CD4-positive, alpha-beta T cell treated with Interferon gamma for 1 hour (primary cell): Measurements from ENCODE around the gene MICA.

Experiments
- DNase-seq: peaks from one replicate; pipeline ENCODE4 v3.0.0-alpha.2; 2020

The MICA gene

DNA sequence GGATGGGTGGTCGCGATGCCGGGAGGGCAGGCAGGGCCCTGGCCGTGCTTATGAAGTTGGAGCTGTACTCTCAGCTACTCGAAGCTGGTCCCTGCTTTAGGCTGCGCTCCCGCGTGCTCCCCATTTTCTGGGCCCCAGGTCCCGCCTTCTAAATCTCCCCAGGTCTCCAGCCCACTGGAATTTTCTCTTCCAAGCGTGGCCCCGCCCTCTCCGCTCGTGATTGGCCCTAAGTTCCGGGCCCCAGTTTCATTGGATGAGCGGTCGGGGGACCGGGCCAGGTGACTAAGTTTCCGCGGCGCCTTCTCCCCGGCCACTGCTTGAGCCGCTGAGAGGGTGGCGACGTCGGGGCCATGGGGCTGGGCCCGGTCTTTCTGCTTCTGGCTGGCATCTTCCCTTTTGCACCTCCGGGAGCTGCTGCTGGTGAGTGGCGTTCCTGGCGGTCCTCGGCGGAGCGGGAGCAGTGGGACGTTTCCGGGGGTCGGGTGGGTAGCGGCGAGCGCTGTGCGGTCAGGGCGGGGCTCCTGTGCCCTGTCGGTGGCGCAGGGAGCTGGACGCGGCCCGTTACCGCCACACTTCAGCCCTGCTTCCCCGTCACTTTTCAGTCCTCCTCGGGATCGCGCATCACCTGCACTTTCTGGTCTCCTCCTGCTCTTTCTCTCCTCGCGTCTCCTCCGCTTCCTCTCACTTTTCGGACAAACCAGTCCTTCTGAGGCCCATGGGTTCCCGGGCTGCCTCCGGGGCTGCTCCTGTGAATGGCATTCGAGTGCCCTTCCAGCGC lies at the start of gene MICA:
Gene MICA, plus strand, starts transcription at position 313 of the 778 bp plus-strand sequence. Its CDS starts 38 bp downstream, at position 351.
- DNase-seq, result peak; percentile 62

DNA sequence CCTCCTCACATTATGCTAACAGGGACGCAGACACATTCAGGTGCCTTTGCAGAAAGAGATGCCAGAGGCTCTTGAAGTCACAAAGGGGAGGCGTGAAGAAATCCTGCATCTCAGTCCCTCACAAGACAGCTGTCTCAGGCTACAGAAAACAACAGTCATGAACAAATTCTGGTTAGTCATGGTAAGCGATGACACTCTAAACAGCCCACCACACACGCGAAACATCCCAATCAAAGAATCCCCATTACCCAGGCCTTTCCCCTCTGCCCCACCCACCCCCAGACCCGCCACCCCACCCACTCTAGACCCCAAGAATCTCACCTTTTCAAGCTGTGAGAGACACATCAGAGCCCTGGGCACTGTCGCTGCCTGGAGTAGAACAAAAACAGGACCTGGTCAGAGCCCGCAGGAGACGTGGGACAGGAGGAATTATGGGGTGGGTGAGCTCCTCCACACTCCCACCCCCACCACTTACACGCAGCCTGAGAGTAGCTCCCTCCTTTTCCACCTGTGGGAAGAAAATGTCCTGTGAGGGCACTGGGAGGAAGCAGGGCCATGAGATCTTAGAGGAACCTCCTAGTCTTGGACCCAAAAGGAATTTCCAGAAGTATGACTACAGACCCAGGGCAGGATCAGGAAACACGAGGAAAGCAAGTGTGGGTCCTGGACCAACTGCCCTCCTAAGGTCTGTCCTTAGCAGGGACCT lies 49.1 kb upstream of the MICA start:
- peak; percentile 7 for DNase-seq

DNA sequence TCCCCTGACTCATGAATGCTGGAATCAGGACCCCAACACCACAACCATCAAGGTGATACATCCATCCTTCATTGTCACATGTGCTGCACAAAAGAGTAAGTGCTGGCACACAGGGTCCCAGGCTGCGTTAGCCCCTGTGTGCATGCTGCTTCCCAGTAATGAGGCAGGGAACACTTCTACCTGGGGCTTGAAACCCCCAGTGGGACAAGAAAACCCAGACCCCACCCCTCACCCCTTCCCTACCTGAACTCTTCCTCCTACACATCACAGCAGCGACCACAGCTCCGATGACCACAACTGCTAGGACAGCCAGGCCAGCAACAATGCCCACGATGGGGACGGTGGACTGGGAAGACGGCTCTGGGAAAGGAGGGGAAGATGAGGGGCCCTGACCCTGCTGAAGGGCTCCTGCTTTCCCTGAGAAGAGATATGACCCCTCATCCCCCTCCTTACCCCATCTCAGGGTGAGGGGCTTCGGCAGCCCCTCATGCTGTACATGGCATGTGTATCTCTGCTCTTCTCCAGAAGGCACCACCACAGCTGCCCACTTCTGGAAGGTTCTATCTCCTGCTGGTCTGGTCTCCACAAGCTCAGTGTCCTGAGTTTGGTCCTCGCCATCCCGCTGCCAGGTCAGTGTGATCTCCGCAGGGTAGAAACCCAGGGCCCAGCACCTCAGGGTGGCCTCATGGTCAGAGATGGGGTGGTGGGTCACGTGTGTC lies 48.4 kb upstream of the MICA start:
- peak; percentile 9 for DNase-seq

DNA sequence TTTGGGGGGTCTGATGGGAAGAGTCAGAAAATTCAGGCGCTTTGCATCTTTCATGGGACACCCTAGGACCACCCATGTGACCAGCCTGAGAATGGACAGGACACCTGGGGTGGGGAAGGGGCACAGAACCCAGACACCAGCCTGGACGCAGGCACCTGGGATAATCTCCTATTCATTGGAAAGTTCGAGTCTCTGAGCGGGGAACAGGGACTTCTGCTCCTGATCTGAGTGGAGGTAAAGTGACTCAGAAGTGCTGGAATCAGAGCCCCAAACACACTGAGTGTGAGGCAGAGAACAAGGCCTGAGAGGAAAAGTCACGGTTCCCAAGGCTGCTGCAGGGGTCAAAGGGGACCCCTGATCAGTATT lies 47.8 kb upstream of the MICA start:
- peak; percentile 10 for DNase-seq

DNA sequence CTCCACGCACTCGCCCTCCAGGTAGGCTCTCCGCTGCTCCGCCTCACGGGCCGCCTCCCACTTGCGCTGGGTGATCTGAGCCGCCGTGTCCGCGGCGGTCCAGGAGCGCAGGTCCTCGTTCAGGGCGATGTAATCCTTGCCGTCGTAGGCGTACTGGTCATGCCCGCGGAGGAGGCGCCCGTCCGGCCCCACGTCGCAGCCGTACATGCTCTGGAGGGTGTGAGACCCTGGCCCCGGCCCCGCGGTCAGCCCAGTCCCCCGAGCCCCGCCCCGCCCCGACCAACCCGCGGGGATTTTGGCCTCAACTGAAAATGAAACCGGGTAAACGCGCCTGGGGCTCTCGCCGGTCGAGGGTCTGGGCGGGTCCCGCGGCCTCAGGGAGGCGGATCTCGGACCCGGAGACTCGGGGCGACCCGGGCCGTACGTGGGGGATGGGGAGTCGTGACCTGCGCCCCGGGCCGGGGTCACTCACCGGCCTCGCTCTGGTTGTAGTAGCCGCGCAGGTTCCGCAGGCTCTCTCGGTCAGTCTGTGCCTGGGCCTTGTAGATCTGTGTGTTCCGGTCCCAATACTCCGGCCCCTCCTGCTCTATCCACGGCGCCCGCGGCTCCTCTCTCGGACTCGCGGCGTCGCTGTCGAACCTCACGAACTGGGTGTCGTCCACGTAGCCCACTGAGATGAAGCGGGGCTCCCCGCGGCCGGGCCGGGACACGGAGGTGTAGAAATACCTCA lies 47.0 kb upstream of the MICA start:
- peak; percentile 44 for DNase-seq

DNA sequence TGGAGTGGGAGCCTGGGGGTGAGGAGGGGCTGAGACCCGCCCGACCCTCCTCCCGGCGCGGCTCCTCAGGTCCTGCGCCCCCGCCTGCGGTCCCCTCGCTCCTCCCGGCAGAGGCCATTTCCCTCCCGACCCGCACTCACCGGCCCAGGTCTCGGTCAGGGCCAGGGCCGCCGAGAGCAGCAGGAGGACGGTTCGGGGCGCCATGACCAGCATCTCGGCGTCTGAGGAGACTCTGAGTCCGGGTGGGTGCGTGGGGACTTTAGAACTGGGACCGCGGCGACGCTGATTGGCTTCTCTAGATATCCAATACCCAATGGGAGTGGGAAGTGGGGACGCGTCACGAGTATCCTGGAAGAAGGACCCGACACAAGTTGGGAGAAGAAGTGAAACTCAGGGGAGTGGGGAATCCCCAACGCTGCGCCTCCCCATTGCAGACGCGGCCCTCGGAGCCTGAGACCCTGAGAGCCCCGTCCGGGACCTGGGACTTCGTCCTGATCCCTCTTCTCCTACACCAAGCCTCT lies 46.4 kb upstream of the MICA start, which contains the start of gene HLA-B:
Gene HLA-B, minus strand, starts transcription at position 234 of the 521 bp plus-strand sequence. Its CDS starts 21 bp downstream, at position 213.
- peak; percentile 95 for DNase-seq

DNA sequence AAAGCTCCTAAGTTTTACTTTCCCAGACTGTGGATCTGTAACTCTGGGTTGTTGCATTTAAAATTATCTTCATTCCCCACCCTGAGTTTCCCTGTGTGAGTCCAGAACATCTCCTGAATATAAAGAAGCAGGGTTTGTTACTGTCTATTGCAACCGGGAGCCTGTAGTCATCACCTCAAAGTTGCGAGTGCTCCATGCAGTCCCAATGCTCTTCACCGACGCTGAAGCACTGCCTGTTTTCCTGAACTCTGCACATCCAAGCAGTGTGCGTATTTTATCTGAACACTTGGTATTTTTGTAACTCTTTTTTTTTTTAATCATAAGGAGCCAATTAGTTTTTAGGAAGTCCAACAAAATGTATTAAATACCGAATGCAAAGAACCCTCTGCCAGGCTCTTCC lies 45.5 kb upstream of the MICA start:
- DNase-seq, result no peak

DNA sequence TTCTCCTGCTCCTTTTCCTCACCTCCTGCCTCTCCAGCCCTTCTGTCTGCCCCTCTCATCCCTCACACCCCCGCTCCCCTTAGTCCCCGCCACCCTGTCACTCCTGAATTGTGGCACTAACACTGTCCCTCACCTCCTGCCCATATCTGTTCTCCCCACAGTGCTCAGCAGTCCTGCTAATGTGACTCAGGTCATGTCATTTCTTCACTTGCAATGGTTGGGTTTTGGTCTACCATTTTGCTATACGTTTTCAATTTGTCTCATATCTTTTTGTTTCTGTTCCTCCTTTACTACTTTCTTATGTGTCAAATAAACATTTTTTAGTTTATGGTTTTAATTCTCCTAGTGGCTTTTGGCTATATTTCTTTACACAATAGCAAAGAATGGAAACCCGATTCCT lies 45.1 kb upstream of the MICA start:
- no peak for DNase-seq

DNA sequence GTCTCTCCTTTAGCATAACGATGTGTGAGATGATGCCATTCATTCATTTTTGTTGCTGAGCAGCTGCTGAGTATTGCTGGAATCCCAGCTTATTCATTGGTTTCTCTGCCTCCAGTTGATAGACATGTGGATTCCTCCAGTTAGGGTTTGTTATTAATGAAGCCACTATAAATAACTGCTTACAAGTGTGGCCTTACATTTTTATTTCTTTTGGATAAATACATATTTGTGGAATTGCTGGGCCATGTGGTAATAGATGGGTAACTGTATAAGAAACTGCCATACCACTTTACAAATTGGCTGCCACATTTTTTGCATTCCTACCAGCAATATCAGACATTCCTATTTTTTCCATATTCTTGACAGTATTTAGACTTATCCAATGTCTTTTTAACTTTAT lies 43.8 kb upstream of the MICA start:
- no peak for DNase-seq

DNA sequence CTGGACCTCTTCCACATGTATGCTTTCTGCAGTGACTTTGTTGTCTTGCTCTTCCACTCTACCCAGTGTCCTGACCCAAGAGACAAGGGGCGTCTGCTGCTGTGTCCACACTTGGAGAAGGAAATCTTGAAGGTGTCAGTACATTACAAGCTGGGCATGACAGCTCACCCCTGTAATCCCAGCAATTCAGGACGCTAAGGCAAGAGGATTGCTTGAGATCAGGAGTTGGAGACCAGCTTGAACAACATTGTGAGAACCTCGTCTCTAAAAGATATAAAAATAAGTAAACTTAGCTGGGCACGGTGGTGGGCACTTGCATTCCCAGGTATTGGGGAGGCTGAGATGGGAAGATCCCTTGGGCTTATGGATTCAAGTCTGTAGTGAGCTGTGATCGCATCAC lies 40.6 kb upstream of the MICA start:
- DNase-seq, result no peak

DNA sequence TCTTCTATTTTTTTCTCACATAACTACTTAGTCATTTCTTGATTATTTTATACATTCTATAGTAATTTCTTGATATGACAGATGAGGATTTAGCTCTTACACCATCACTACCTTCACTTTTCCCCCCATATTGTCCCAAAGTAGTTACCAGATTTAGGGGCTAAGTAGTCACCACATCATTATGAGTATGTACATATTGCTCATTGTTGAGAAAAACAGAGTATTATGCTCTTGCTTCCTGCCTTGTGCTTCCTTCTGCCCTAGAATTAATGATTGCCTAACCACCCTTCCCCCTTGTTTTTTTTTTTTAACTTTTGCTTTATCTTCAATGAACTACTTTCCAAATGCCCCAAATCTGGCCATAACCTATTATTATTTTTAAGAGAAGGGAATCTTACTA lies 39.6 kb upstream of the MICA start:
- no peak for DNase-seq

DNA sequence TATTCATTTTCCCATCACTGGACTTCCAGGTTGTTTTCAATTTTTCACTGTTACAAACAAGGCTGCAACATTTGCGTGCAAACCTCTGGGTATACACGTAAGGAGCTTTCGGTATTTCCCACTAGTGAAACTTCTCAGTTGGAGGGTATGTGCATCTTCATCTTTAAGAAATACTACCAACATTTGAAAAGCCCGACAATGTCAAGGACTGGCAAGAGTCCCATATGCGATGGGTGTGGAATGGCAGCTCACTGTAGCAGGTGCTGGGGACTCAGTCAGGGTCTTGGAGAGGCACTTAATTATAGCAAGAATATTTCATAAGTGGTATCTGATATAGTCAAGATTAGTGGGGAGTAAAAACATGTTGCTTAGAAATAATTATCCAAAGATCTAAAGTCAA lies 37.5 kb upstream of the MICA start:
- no peak for DNase-seq

DNA sequence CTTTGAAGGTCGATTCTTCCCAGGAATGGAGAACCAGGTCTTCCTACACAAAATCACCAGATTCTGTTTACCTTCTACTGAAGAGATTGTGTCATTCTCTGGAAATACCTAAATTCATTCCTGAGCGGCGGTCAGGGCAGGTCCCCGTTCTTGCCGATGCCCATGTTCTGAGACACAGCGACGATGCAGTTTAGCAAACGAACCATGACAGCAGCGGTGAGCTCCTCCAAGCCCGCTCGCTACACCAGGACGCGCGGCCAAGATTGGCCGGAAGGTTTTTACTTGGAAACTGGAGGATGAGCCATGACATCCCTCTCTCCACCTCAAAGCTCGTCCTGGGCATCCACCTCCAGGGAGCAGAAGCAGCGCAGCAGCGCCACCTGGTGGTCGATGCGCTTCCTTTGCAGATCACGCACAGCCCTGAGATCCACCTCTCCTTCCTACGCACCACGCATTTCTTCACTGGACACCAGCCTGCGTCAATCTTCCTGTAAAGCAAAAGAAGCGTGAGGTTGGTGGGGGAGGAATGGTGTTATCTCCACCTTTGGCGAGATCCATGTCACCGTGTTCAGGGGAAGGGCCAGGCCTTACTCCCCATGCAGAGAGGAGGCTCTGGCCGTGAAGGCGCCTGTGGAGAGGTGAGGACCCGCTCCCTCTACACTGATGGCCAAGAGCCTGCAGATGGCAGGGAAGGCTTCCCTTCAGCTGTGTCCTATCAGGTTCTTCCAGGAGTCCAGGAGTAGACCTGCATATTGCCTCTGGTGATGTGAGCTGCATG lies 36.5 kb upstream of the MICA start:
- DNase-seq, result peak; percentile 86

DNA sequence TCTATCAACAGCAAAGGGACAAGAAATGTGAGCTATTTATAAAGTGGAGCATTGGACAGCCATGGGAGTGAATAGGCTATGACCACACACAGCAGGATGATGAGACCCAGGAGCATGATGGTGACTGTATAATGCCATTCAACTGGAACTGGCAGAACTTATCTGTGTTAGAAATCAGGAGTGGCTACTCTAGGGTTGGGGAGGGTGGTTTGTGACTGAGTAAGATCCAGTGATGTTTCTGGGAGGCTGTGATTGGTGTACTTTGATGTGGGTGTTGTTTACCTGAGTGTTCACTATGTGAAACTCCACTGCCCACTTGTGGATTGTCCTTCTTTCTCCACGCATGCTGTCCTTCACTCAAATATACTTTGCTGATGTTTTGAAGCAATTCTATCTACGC lies 34.9 kb upstream of the MICA start:
- DNase-seq, result no peak

DNA sequence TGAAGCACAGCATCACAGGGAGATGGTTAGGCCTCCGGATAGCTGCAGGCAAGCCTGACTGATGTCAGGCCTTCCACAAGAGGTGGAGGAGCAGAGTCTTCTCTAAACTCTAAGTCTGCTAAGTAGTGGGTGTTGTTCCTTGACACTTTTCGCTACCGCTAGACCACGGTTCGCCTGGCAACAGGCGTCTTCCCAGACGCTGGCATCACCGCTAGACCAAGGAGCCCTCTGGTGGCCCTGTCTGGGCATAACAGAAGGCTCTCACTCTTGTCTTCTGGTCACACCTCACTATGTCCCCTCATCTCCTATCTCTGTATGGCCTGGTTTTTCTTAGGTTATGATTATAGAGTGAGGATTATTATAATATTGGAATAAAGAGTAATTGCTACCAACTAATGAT lies 29.3 kb upstream of the MICA start:
- DNase-seq, result peak; percentile 37

DNA sequence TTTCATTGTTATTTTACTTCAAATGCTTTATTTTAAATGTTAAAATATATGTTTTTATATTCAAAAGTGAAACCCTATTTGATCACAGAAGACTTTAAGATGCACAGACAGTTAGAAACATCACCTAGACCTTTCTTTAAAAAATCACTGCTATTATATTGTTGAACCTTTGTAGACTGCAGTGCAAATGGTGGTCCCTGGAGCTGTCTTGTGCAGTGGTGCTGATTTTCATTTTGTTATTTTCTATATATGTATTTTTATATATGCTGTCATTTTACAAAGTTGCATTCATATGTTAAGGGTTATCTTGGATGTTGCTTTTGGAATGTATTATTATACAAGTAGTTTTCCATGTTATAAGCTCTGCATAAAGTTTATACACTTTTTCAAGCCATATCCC lies 27.7 kb upstream of the MICA start:
- no peak for DNase-seq

DNA sequence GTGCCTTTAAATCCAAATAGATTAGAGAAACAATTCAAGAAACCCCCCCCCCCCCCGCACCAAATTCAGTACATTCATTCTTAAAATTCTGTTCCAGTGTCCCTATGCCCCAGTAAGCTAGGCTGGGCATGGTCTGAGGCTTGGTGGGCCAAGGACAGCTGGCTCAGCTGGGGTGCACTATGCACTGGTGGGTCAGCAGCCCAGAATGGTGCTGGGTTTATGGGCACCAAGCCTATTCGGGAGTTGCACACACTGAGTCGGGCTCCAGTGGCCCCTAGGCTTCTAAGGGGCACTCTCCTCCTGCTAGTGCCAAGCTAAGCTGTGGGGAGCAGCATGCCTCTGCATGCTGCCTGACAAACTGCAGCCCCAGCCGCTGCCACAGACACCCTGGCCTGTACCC lies 26.4 kb upstream of the MICA start:
- no peak for DNase-seq

DNA sequence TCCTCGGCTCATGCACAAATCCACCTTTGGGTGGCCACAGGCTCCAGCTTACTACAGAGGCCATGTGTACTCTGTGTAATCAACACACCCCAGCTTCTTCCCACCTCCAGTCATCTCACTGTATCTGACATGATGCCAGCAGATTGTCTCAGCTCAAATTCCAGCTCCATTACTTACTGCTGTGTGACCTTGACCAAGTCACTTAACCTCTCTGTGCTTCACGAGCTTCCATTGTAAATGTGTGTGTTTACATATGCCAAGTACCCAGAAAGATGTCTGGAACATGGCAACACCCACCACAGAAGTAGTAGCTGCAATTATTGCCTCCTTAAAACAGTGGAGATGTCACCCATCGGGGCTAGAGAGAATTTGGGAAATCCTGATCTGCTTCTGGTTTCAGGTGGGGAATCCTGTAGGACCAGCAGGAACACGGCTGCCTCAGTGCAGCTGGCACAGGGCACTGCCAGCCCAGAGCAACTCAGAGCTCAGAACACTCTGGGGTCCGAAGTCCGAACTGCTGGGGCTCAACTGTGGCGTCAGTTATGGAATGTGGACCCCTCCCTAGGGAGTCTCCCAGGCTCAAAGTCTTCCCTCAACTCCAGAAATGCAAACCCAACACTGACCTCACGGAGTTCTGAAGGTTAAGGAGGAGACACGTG lies 25.2 kb upstream of the MICA start:
- no peak for DNase-seq

DNA sequence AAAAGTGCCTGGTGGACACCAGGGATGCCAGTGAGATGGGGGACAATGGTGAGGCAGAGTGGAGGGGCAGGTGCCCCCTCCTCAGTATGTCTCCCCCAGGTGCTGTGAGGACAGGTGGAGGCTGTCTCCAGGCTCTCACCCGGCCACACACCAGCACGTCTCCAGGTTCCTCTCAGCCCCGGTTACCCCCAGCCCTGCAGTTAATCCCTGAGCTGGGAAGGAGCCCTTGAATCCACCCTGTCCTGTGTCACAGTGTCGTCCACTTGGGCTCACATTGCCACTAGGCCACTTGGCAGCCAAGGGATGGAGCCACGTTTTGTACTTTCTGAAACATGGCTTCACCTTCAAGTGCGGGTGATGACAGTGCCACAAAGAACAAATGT lies 24.7 kb upstream of the MICA start:
- DNase-seq, result no peak

DNA sequence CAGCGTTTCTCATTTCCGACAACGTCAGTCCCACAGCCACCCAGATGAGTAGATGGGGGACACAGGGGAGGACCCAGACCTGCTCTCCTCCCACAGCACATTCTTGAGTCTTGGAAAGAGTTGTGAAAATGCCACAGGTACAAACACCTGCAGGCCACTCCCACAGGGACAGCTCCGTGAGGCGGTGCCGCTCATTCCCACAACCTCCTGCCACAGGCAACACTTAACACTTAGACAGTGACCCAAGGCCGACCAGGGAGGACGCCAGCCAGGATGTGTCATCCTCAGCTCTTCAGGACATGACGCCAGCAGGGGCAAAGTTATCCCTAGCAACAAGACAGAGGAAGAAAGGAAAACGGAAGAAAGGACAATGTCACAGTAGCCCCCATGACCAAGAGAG lies 23.5 kb upstream of the MICA start:
- no peak for DNase-seq

DNA sequence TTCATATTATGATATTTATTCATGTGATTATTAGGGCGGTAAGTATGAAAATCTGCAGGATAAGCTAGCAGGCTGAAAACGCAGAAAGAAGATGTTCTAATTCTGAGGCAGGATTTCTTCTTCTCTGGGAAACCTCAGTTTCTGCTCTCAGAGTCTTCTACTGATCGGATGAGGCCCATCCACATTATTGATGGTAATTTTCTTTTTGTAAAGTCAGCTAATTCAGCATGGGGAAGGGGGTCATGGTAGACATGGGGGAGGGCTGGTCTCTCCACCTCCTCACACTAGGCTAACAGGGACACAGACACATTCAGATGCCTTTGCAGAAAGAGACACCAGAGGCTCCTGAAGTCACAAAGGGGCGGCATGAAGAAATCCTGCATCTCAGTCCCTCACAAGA lies 21.7 kb upstream of the MICA start:
- no peak for DNase-seq

DNA sequence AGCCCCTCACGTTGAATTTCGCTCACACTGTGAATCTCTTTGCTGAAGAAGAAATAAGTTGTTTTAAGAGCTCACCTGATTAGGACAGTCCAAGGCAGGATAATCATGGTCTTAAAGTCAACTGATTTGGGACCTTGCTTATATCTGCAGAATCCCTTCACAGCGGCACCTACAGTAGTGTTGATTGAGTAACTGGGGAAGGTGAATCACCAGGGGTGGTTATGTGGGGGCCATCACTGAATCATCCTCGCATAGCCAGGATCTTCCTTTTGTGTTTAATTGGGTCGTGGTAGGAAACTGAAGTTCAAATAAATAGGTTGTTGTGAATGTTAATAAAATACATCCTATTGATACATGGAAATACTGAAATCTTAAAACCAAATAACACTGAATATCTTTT lies 20.2 kb upstream of the MICA start:
- no peak for DNase-seq
